Loucy (cell line): ENCODE results near the gene ARHGAP19.

Source experiments
- EZH2phosphoT487 ChIP-seq: fragments of 200-600 bp; IDR thresholded peaks from 2 replicates; pipeline ENCODE4 v1.6.1; 2018; ENCODE audit warnings: antibody characterized with exemption, mild to moderate bottlenecking, moderate library complexity, borderline replicate concordance
- TF ChIP-seq, protein P1 (sequence below): fragments of 200-600 bp; sonication (generic); conservative IDR thresholded peaks from 2 replicates; pipeline ENCODE4 v1.5.1; 2014; ENCODE audit warnings: mild to moderate bottlenecking, antibody characterized with exemption, low read length

DNA sequence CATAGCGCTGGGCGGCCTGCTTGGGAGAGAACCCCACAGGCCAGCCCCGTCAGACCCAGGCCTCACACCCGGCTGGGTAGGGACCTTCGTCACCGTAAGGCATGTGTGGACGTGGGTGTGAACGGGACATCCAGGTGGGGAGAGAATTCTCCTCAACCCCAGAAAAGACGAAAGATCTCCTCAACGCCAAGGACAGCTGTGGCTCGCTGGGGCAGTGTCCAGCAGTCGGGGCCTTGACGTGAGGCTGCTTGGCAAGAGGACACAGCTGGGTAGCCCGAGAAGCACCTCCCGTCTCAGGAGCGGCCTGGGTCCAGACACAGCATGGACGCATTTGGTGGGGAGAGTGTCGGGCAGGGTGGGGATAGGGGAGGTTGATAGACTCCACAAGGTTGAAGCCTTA, 105.5 kb downstream of the ARHGAP19 start:
- TF ChIP-seq, protein P1, sequence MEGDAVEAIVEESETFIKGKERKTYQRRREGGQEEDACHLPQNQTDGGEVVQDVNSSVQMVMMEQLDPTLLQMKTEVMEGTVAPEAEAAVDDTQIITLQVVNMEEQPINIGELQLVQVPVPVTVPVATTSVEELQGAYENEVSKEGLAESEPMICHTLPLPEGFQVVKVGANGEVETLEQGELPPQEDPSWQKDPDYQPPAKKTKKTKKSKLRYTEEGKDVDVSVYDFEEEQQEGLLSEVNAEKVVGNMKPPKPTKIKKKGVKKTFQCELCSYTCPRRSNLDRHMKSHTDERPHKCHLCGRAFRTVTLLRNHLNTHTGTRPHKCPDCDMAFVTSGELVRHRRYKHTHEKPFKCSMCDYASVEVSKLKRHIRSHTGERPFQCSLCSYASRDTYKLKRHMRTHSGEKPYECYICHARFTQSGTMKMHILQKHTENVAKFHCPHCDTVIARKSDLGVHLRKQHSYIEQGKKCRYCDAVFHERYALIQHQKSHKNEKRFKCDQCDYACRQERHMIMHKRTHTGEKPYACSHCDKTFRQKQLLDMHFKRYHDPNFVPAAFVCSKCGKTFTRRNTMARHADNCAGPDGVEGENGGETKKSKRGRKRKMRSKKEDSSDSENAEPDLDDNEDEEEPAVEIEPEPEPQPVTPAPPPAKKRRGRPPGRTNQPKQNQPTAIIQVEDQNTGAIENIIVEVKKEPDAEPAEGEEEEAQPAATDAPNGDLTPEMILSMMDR: no peak
- TF ChIP-seq EZH2phosphoT487: no peak
